OCI-LY1 (cell line): ENCODE data around the gene DIAPH2.

Experiments
- H2AFZ ChIP-seq: fragments of 200-600 bp; sonication (generic), shearing (Covaris generic); 2 replicates; pipeline ENCODE4 v1.6.0; 2014; ENCODE audit warnings: antibody characterized with exemption, mild to moderate bottlenecking, low read length
- H3F3A ChIP-seq: fragments of 200-600 bp; sonication (generic), shearing (Covaris generic); 2 replicates; pipeline ENCODE4 v1.6.0; 2014; ENCODE audit warnings: mild to moderate bottlenecking, antibody characterized with exemption, low read length, moderate library complexity; ENCODE audit not compliant: insufficient read depth
- H3K27ac ChIP-seq: fragments of 200-600 bp; sonication (generic); 2 replicates; pipeline ENCODE4 v1.5.1; 2014; ENCODE audit warnings: low read length, mixed run types, mild to moderate bottlenecking, low read depth; ENCODE audit not compliant: poor library complexity, severe bottlenecking
- H3K27me3 ChIP-seq: fragments of 200-600 bp; sonication (generic); 2 replicates; pipeline ENCODE4 v1.6.0; 2014; ENCODE audit warnings: antibody characterized with exemption, mild to moderate bottlenecking, low read length, moderate library complexity; ENCODE audit not compliant: insufficient read depth
- H3K36me3 ChIP-seq: fragments of 200-600 bp; sonication (generic); 2 replicates; pipeline ENCODE4 v1.6.1; 2014; ENCODE audit warnings: mild to moderate bottlenecking, antibody characterized with exemption, low read length, moderate library complexity, mixed read lengths; ENCODE audit not compliant: insufficient read depth
- H3K4me1 ChIP-seq: fragments of 200-600 bp; sonication (generic); 2 replicates; pipeline ENCODE4 v1.5.1; 2014; ENCODE audit warnings: mild to moderate bottlenecking, low read length, moderate library complexity; ENCODE audit not compliant: insufficient read depth, severe bottlenecking
- H3K4me2 ChIP-seq: fragments of 200-600 bp; sonication (generic), shearing (Covaris generic); 2 replicates; pipeline ENCODE4 v1.6.1; 2014; ENCODE audit warnings: low read length
- H3K4me3 ChIP-seq: fragments of 200-600 bp; sonication (generic); 2 replicates; pipeline ENCODE4 v1.5.1; 2014; ENCODE audit warnings: low read length, low read depth, mild to moderate bottlenecking, mixed read lengths; ENCODE audit not compliant: poor library complexity, severe bottlenecking
- H3K79me2 ChIP-seq: fragments of 200-600 bp; shearing (Covaris generic); 2 replicates; pipeline ENCODE4 v1.6.1; 2016; ENCODE audit warnings: mixed run types, low read length, mixed read lengths; ENCODE audit not compliant: insufficient read depth
- H3K9ac ChIP-seq: fragments of 200-600 bp; sonication (generic), shearing (Covaris generic); 2 replicates; pipeline ENCODE4 v1.6.1; 2014; ENCODE audit warnings: mild to moderate bottlenecking, low read length, mixed read lengths
- H3K9me2 ChIP-seq: fragments of 200-600 bp; sonication (generic), shearing (Covaris generic); 2 replicates; pipeline ENCODE4 v1.6.1; 2014; ENCODE audit warnings: low read depth, mild to moderate bottlenecking, low read length, mixed read lengths
- H3K9me3 ChIP-seq: fragments of 200-600 bp; shearing (Covaris generic); 2 replicates; pipeline ENCODE4 v1.6.1; 2014; ENCODE audit warnings: low read length, mixed read lengths
- H4K20me1 ChIP-seq: fragments of 200-600 bp; sonication (generic), shearing (Covaris generic); 2 replicates; pipeline ENCODE4 v1.6.0; 2016; ENCODE audit warnings: mild to moderate bottlenecking, low read length; ENCODE audit not compliant: insufficient read depth
- CTCF ChIP-seq: fragments of 200-600 bp; sonication (generic), shearing (Covaris generic); IDR thresholded peaks from 2 replicates; pipeline ENCODE4 v1.5.1; 2017; ENCODE audit warnings: mild to moderate bottlenecking, antibody characterized with exemption, low read length, moderate library complexity, mixed read lengths
- EZH2 ChIP-seq: fragments of 200-600 bp; sonication (generic), shearing (Covaris generic); IDR thresholded peaks from 2 replicates; pipeline ENCODE4 v1.8.0; 2017; ENCODE audit warnings: borderline replicate concordance, mixed run types, mild to moderate bottlenecking, antibody characterized with exemption, low read length, moderate library complexity, mixed read lengths

Gene DIAPH2

DNA sequence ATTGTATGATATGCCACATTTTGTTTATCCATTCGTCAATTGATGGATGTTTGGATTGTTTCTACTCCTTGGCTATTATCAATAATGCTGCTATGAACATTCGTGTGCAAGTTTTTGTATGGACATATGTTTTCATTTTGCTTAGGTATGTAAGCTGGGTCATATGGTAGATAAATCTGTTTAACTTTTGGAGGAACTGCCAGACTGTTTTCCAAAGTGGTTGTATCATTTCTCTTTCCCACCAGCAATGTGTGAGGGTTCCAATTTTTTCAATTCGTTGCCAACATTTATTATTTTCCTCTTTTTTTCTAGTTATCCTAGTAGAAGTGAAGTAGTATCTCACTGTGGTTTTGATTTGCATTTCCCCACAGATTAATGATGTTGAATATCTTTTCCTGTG lies 71.8 kb downstream of the DIAPH2 start:
- Histone ChIP-seq H3K36me3 (no peaks in the 10 kb centered on the region), H3K27ac (no peak overlapping the region), H3K27me3 (no peaks in the 10 kb centered on the region), H3F3A (no peaks in the 10 kb centered on the region), H2AFZ (no peak overlapping the region), H3K9me2 (no peaks in the 10 kb centered on the region), H3K9me3 (no peaks in the 10 kb centered on the region), H3K4me1 (no peaks in the 10 kb centered on the region), H3K4me2 (no peak overlapping the region), H4K20me1 (no peaks in the 10 kb centered on the region), H3K79me2 (no peaks in the 10 kb centered on the region), H3K9ac (no peak overlapping the region), H3K4me3 (no peak overlapping the region)
- TF ChIP-seq EZH2 (no peak), CTCF (no peak)

- Histone ChIP-seq H3F3A (no peaks in the 10 kb centered on the region), H3K9ac (no peak overlapping the region), H3K36me3 (no peaks in the 10 kb centered on the region), H3K9me2 (no peaks in the 10 kb centered on the region), H3K4me3 (no peak overlapping the region), H2AFZ (no peak overlapping the region), H3K4me1 (peaks cover 14% of the 10 kb centered on the region), H3K4me2 (no peak overlapping the region), H3K79me2 (no peaks in the 10 kb centered on the region), H4K20me1 (no peaks in the 10 kb centered on the region), H3K27ac (no peak overlapping the region), H3K9me3 (no peaks in the 10 kb centered on the region), H3K27me3 (no peaks in the 10 kb centered on the region)
- no peak for TF ChIP-seq CTCF
- TF ChIP-seq EZH2: no peak
Observed at GRCh38 chrX:96761566-96761965, 76.9 kb downstream of the DIAPH2 start.

- no peaks in the 10 kb centered on the region for H3K27me3 ChIP-seq
- TF ChIP-seq CTCF (no peak), EZH2 (no peak)
- H3K27ac ChIP-seq: no peak overlapping the region
Observed at GRCh38 chrX:96763608-96764007, 79.0 kb downstream of the DIAPH2 start.

More at GRCh38 chrX:96763608-96764007, 79.0 kb downstream of the DIAPH2 start:
- H3K79me2 ChIP-seq: no peaks in the 10 kb centered on the region
- no peak overlapping the region for H3K4me2 ChIP-seq
- no peak overlapping the region for H3K4me3 ChIP-seq
- no peak overlapping the region for H2AFZ ChIP-seq
- no peaks in the 10 kb centered on the region for H3K9me2 ChIP-seq
- H4K20me1 ChIP-seq: no peaks in the 10 kb centered on the region
- H3K9ac ChIP-seq: no peak overlapping the region
- H3K9me3 ChIP-seq: no peaks in the 10 kb centered on the region
- no peaks in the 10 kb centered on the region for H3K36me3 ChIP-seq
- H3K4me1 ChIP-seq: peaks cover 14% of the 10 kb centered on the region
- no peaks in the 10 kb centered on the region for H3F3A ChIP-seq
